Right kidney (tissue), 9 donors: Measurements from ENCODE around the gene CD69.

ENCODE experiments used
- DNase-seq: peaks from one replicate; pipeline ENCODE4 v3.0.0-alpha.2; 2016
- long read RNA-seq, 8 donors: transcript quantifications; one replicate each; lab custom pipeline, GENCODE V29; 2026

Gene CD69
- long read RNA-seq, donor 1, partial matches to known transcripts, result 0 of 1 reads
- long read RNA-seq, donor 1, other reads (novel, unspliced or antisense), result 0 of 1 reads
- long read RNA-seq, donor 2, result 0 reads
- long read RNA-seq, donor 3, result 0 reads
- long read RNA-seq, donor 4, result 0 reads
- long read RNA-seq, donor 5, partial matches to known transcripts, result 0 of 2 reads
- long read RNA-seq, donor 5, other reads (novel, unspliced or antisense), result 0 of 2 reads
- long read RNA-seq, donor 6, partial matches to known transcripts, result 0 of 3 reads
- long read RNA-seq, donor 6, other reads (novel, unspliced or antisense), result 0 of 3 reads
- long read RNA-seq, donor 7, result 0 reads
- long read RNA-seq, donor 8, result 0 reads

GRCh38 chr12:9760699-9761418 is at the start of gene CD69:
TSS of gene CD69 (minus strand) at chr12:9760901. CDS start at chr12:9760820, 81 bp downstream.
- no peak for DNase-seq

DNA sequence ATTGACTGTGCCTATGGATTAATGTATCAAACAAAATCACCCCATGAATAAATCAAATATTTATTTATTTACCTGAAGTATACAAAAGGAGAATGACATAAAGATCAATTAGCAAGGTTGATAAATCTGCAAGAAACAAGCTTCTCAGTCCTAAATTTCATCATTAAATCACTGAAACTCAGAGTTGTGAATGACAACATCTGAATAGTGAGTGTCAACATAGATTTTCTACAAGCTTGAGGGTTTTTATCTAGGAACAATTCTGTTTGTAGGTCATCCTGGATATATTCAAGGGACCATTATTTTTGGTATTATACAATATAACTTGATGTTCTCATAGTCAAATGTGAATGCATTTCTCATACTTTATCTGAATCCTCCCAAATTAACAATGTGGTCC is 49.2 kb upstream of the CD69 start:
- DNase-seq, result no peak

GRCh38 chr12:9809338-9809737 is 48.6 kb upstream of the CD69 start:
- no peak for DNase-seq

- no peak for DNase-seq
Measured at GRCh38 chr12:9808504-9808903, 47.8 kb upstream of the CD69 start.

DNA sequence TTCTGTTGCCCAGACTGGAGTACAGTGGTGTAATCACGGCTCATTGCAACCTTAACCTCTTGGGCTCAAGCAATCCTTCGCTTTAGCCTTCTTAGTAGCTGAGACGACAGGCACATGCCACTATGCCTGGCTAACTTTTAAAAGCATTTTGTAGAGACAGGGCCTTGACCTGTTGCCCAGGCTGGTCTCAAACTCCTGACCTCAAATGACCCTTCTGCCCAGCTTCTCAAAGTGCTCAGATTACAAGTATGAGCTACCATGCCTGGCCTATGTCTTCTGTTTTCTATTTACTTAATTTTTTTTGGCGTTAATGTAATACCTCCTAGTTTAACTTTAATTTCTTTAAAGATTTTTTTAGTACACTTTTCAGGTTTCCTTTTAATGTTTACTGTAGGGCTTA is 46.0 kb upstream of the CD69 start:
- DNase-seq, result no peak

DNA sequence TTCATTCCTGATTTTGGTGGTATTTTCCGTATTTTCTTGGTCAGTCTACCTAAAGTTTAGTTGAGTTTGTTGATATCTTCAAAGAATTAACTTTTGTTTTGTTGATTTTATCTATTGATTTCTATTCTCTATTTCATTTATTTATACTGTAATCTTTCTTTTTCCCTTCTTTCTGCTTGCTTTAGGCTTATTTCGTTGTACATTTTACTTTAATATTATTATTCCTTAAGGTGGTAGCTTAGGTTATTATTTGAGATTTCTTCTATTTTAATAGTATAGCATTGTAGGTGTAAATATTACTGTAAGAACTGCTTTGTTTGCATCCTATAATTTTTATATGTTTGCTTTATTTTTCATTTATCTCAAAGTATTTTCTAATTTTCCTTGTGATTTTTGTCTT is 45.2 kb upstream of the CD69 start:
- no peak for DNase-seq

DNA sequence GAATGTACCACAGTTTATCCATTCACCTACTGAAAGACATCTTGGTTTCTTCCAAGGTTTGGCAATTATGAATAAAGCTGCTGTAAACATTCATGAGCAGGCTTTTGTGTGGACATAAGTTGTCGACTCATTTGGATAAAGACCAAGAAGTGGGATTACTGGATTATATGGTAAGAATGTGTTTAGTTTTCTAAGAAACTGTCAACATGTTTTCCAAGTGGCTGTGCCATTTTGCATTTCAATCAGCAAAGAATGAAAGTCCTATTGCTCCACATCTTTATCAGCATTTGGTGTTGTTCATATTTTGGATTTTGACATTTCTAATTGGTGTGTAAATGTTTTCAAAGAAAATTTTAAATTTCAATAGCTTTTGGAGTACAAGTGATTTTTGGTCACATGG is 39.3 kb upstream of the CD69 start:
- DNase-seq, result no peak

DNA sequence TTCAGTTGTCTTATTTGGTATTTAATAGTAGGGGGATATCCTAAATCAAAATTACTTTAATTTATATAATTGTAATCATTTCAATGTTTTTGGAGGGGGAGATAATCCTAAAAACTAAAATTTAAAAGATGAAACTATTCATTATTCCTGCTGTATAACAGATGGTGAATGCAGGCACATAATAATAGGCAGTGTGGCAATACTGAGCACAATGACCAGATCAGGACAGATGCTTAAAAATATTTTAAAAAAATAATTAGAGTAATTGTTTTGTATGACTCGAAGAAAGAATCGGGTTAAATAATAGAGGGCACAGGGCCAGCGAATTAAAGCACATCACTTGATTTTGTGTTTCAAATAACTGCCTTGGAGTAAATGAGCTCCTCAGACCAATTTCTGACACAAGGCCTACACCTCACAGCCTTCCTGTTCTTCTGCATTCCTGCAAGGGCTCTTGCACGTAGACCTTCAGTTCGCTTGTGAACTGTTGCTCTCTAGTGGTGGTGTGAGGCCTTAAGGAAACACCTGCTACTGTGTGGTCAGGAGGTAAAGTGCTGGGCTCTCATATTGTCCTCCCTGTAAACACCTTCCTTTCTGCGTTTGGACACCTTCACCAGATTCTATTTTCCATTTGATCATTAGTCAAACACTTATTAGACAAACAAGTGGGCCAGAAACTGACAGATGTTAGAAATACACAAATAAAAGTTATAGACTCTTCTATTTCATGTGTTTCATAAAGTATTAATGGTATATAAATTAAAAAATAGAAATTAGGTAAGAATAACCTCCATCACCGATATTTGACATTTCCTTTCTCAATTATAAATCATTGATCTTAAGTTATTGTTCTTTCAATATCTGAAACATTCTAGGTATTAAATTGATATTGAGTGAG is 37.3 kb upstream of the CD69 start:
- no peak for DNase-seq

GRCh38 chr12:9796971-9797370 is 36.3 kb upstream of the CD69 start:
- no peak for DNase-seq

GRCh38 chr12:9796346-9796745 is 35.6 kb upstream of the CD69 start:
- DNase-seq, result no peak

- no peak for DNase-seq
Measured at GRCh38 chr12:9795945-9796344, 35.2 kb upstream of the CD69 start.

DNA sequence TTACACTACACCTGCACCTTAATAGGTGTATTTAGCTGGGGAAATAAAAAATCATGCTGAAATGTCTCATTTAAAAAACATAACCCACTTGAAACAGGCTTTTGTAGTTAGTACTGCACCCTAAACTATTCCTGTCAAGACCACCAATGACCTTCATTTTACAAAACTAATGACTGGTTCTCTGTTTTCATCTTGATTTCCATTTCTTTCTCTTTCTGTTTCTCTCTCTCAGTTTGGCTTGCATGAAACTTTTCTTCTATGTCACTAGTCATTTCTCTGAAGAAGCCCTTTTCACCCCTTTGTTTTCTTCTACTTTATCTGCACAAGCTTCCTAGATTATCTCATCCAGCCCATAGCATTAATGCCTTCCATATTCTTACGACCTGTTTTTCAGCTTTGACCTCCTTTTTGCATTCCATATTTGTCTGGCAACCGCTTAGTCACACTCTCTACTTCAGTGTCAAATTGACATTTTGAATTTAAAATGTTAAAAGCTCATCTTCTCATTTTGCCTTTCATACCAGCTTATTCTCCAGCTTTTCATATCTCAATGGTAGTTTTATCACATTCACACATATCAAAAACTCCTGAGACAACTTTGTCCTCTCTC is 33.9 kb upstream of the CD69 start:
- no peak for DNase-seq

DNA sequence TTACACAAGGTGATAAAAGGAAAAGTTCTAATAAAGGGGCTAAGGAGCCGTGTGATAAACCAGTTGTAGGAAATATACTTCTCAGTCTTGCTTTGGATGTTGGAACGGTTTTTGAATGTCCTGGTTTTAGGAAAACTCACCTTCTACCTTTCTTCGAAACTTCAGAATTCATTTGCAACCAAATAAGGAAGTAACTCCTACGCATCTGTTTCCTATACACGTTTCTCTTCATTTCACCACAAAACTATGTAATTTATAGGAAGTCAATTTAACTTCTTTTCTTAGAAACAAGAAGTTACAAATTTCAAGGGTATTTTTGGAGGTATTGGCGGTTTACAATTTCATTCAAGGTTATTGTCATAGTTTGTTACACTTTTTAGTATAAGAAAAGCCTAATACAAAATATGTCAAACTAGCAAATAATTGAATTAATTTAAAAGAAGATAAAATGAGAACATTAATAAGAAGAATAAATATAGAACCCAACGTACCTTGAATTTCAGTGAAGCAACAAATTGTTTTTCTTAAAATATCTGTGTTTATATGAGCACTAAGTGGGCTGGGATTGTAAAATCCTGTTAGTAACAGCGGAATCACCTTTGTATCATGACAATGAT is 33.2 kb upstream of the CD69 start:
- no peak for DNase-seq

DNA sequence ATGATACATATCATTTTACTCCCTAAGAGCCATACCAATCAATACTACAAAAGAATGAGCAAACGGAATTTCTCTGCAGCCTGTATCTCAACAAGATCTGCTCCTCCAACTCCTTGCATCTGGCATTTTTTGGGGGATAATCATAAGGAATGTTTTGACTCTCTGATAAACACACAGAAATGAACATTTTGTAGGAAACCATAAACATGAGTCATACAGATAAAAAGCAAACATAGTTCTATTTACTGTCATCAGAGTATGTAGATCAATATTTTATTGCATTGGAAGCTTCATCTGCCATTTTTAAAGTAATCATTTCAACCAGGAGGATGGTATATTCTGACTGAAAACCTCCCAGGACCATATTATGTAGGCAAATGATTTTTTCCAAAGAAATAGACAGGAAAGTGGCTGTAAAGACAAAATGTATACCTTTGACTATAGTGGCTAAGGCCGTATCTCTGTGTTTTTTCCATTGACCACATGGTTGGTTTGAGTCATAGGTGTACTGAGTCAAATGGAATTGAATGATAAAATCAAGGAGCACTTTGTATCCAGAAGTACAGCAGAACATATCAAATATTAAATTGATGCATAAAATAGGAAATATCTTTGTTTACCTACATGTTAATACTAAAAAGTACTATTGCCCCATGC is 32.4 kb upstream of the CD69 start:
- no peak for DNase-seq

GRCh38 chr12:9792185-9792900 is 31.6 kb upstream of the CD69 start:
- DNase-seq, result no peak

GRCh38 chr12:9786726-9787717 is 26.3 kb upstream of the CD69 start:
- no peak for DNase-seq

GRCh38 chr12:9784816-9785215 is 24.1 kb upstream of the CD69 start:
- DNase-seq, result no peak

GRCh38 chr12:9784326-9784725 is 23.6 kb upstream of the CD69 start:
- DNase-seq, result no peak

DNA sequence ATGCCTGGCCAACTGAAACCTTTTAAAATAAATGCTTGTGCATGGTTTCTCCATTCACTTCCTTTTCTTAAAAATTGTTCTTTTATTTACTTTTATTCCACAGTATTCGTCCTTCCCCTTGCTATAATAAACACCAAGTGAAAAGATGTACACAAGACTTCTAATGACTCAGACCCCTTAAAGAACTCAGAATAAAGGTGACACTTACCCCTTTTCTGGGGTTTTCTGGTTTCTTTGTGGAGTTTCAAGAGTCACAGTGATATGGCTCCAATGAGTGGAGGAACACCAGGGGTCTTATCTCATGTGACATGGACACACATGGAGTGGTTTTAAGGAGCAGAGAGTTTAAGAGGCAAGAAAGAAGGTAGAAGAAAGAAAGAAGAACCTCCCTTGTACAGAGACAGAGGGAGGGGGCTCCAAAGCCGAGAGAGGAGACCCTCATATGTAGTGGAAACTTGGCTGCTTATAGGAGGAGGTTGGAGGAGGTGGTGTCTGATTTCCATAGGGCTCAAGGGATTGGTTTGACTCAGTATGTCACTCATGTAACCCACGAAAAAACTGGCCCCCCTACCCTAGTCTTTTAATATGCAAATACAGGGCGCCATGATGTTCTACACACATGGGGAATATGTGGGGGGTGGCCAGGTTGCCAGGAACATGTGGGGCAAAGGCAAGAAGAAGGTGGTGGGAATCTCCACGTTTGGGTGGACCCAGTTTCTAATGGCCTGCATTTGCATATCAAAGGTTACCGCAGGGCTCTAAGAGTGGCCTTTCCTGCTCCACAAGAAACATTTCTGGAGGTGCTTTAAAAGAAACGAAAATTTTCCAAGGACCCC is 22.1 kb upstream of the CD69 start:
- DNase-seq, result no peak
